CD14-positive monocyte (primary cell): ENCODE measurements around the gene SNX8. TPM values are rescaled to one million over a fixed set of nuclear protein-coding genes. Genes with fewer than 3 reads are reported as not detected.

Experiments
- DNase-seq, 3 donors: peaks; one replicate each; pipeline ENCODE4 v3.0.0-alpha.2; 2011 to 2022
- H2AFZ ChIP-seq: 2 replicates; pipeline ENCODE4 v1.6.0; 2012; ENCODE audit warnings: mild to moderate bottlenecking, low read depth, low read length, inconsistent platforms; ENCODE audit not compliant: insufficient read depth, poor library complexity, severe bottlenecking
- H3K27ac ChIP-seq, 2 donors: 1 replicate in 1 of 2; 2 replicates in 1 of 2; pipeline ENCODE4 v1.5.1; 2012 to 2013; ENCODE audit warnings: low read length in 2 of 2, control low read depth in 1 of 2, inconsistent platforms in 1 of 2, low read depth in 1 of 2, mild to moderate bottlenecking in 1 of 2
- H3K27me3 ChIP-seq, 2 donors: one replicate each; pipeline versions ENCODE4 v1.6.0 to v1.6.1; 2011 to 2013; ENCODE audit warnings: low read length in 2 of 2; ENCODE audit not compliant: control insufficient read depth in 2 of 2, insufficient read depth in 2 of 2
- H3K36me3 ChIP-seq, 2 donors: replicated peaks in 1 of 2; 1 replicate in 1 of 2; 2 replicates in 1 of 2; pipeline versions ENCODE4 v1.5.1 to v1.6.1; 2012 to 2013; ENCODE audit warnings: low read length in 2 of 2, control low read depth in 1 of 2, inconsistent platforms in 1 of 2, mild to moderate bottlenecking in 1 of 2; ENCODE audit not compliant: insufficient read depth in 2 of 2, control insufficient read depth in 1 of 2
- H3K4me1 ChIP-seq, 2 donors: 1 replicate in 1 of 2; 2 replicates in 1 of 2; pipeline versions ENCODE4 v1.5.1 to v1.6.1; 2012 to 2013; ENCODE audit warnings: low read length in 2 of 2, control low read depth in 1 of 2, inconsistent platforms in 1 of 2, mild to moderate bottlenecking in 1 of 2, moderate library complexity in 1 of 2; ENCODE audit not compliant: insufficient read depth in 2 of 2, control insufficient read depth in 1 of 2
- H3K4me2 ChIP-seq: replicated peaks from 2 replicates; pipeline ENCODE3; 2012; ENCODE audit warnings: low read length, moderate library complexity, mild to moderate bottlenecking; ENCODE audit not compliant: poor library complexity, severe bottlenecking; ENCODE audit errors: extremely low read depth
- H3K4me3 ChIP-seq, 3 experiments: fragments of 200-600 bp in 1 of 3; sonication (generic) in 1 of 3; replicated peaks in 1 of 3; 1 replicate in 2 of 3; 2 replicates in 1 of 3; pipeline ENCODE4 v1.5.1; 2011 to 2013; ENCODE audit warnings: low read length in 3 of 3, mild to moderate bottlenecking in 3 of 3, control low read depth in 2 of 3, low read depth in 2 of 3, inconsistent platforms in 1 of 3, moderate library complexity in 1 of 3
- H3K79me2 ChIP-seq: 2 replicates; pipeline ENCODE4 v1.6.0; 2012; ENCODE audit warnings: mild to moderate bottlenecking, control low read depth, inconsistent platforms, low read length, moderate library complexity; ENCODE audit not compliant: insufficient read depth
- H3K9ac ChIP-seq: 2 replicates; pipeline ENCODE4 v1.6.0; 2017; ENCODE audit warnings: low read length, mild to moderate bottlenecking; ENCODE audit not compliant: insufficient read depth, poor library complexity, severe bottlenecking
- H3K9me3 ChIP-seq, 2 donors: replicated peaks in 1 of 2; 1 replicate in 1 of 2; 2 replicates in 1 of 2; pipeline versions ENCODE4 v1.5.1 to v1.6.1; 2012 to 2013; ENCODE audit warnings: low read length in 2 of 2, control low read depth in 1 of 2; ENCODE audit not compliant: control insufficient read depth in 1 of 2, insufficient read depth in 1 of 2
- H4K20me1 ChIP-seq: 2 replicates; pipeline ENCODE4 v1.6.0; 2012; ENCODE audit warnings: mild to moderate bottlenecking, low read length, control low read depth, moderate library complexity; ENCODE audit not compliant: insufficient read depth
- H3K27ac Mint-ChIP-seq, 7 donors: one replicate each; pipeline ENCODE4 v1.8.0; 2020; ENCODE audit warnings: mild to moderate bottlenecking in 7 of 7, mixed read lengths in 7 of 7, moderate library complexity in 6 of 7, inconsistent platforms in 2 of 7
- H3K27me3 Mint-ChIP-seq, 3 donors: one replicate each; pipeline ENCODE4 v1.8.0; 2021 to 2022; ENCODE audit warnings: low read depth in 3 of 3, mild to moderate bottlenecking in 3 of 3, mixed read lengths in 3 of 3, moderate library complexity in 3 of 3, inconsistent platforms in 1 of 3
- H3K36me3 Mint-ChIP-seq, 2 donors: one replicate each; pipeline ENCODE4 v1.8.0; 2020; ENCODE audit warnings: mixed read lengths in 2 of 2, inconsistent platforms in 1 of 2, mild to moderate bottlenecking in 1 of 2
- H3K4me1 Mint-ChIP-seq: one replicate; pipeline ENCODE4 v1.8.0; 2020; ENCODE audit warnings: mild to moderate bottlenecking, mixed read lengths
- H3K4me3 Mint-ChIP-seq, 2 donors: one replicate each; pipeline ENCODE4 v1.8.0; 2020; ENCODE audit warnings: mild to moderate bottlenecking in 2 of 2, mixed read lengths in 2 of 2, moderate library complexity in 1 of 2
- H3K9me3 Mint-ChIP-seq, 7 donors: one replicate each; pipeline ENCODE4 v1.8.0; 2020 to 2022; ENCODE audit warnings: mixed read lengths in 7 of 7, mild to moderate bottlenecking in 6 of 7, moderate library complexity in 6 of 7, inconsistent platforms in 2 of 7
- WGBS: methylation state at CpG from one replicate; pipeline ENCODE4 v1.1.5; 2013; ENCODE audit warnings: missing lambda C conversion rate; ENCODE audit not compliant: insufficient coverage; 5-methylcytosine and 5-hydroxymethylcytosine counted together
- intact Hi-C, 2 donors: fragments of 100-400 bp; cut with micrococcal nuclease; formaldehyde crosslinking; loops; one replicate each; pipeline versions ENCODE4 v1.15.0 to v1.15.1; 2023
- polyA plus RNA-seq, 3 donors: library from polyadenylated mRNA; depleted of rRNA in 1 of 3; unstranded in 2 of 3; stranded (reverse) in 1 of 3; fragments of 300-500 nt in 2 of 3; fragments of >200 nt in 1 of 3; fragmentation: Illumina TruSeq in 2 of 3; gene quantifications; 1 replicate in 2 of 3; 2 replicates in 1 of 3; pipeline ENCODE4 v1.2.3, GENCODE V29; 2012 to 2021
- TF ChIP-seq, protein P1 (sequence below): fragments of 200-600 bp; IDR thresholded peaks from one replicate; pipeline ENCODE4 v1.8.0; 2022; ENCODE audit warnings: antibody characterized with exemption, mild to moderate bottlenecking

SNX8 gene
- polyA plus RNA-seq, 3 donors, result 15.4 to 43.7 (median 41.9) TPM

GRCh38 chr7:2263176-2263575, 51.1 kb downstream of the SNX8 start:
- Mint-ChIP-seq H3K27ac (no peak overlapping the region), H3K36me3 (peaks cover 23 to 41% of the 10 kb centered on the region in 2 donors), H3K4me3 (no peak overlapping the region), H3K27me3 (peaks cover 0 to 2% (median 0%) of the 10 kb centered on the region in 3 donors), H3K9me3 (peaks cover 0 to 2% (median 0%) of the 10 kb centered on the region in 7 donors), H3K4me1 (peaks cover 11% of the 10 kb centered on the region)
- H3K27ac ChIP-seq, result no peak overlapping the region
- no peak overlapping the region for H2AFZ ChIP-seq
- no peak overlapping the region for H3K9ac ChIP-seq
- no peaks in the 10 kb centered on the region for H3K79me2 ChIP-seq
- H3K4me2 ChIP-seq, result no peak overlapping the region
- H3K27me3 ChIP-seq, result no peaks in the 10 kb centered on the region
- TF ChIP-seq, protein P1, sequence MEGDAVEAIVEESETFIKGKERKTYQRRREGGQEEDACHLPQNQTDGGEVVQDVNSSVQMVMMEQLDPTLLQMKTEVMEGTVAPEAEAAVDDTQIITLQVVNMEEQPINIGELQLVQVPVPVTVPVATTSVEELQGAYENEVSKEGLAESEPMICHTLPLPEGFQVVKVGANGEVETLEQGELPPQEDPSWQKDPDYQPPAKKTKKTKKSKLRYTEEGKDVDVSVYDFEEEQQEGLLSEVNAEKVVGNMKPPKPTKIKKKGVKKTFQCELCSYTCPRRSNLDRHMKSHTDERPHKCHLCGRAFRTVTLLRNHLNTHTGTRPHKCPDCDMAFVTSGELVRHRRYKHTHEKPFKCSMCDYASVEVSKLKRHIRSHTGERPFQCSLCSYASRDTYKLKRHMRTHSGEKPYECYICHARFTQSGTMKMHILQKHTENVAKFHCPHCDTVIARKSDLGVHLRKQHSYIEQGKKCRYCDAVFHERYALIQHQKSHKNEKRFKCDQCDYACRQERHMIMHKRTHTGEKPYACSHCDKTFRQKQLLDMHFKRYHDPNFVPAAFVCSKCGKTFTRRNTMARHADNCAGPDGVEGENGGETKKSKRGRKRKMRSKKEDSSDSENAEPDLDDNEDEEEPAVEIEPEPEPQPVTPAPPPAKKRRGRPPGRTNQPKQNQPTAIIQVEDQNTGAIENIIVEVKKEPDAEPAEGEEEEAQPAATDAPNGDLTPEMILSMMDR, result no peak
- H3K36me3 ChIP-seq, result peaks cover 11 to 12% of the 10 kb centered on the region in 2 donors
- DNase-seq, result no peak
- no peak overlapping the region for H3K4me3 ChIP-seq
- no peaks in the 10 kb centered on the region for H3K9me3 ChIP-seq
- H4K20me1 ChIP-seq, result no peaks in the 10 kb centered on the region
- peaks cover 10 to 13% of the 10 kb centered on the region in 2 donors for H3K4me1 ChIP-seq
- intact Hi-C loops, result no loop called here
- 95% methylated on average over 18 of the region's 18 CpGs for WGBS

- Mint-ChIP-seq H3K36me3 (peaks cover 30 to 54% of the 10 kb centered on the region in 2 donors), H3K4me3 (peak overlapping the region; percentile 77 to 86), H3K4me1 (peaks cover 11% of the 10 kb centered on the region), H3K27me3 (peaks cover 0 to 4% (median 0%) of the 10 kb centered on the region in 3 donors), H3K27ac (peak overlapping the region; percentile 90 to 96 (median 93)), H3K9me3 (peaks cover 0 to 2% (median 0%) of the 10 kb centered on the region in 7 donors)
- Histone ChIP-seq H4K20me1 (no peaks in the 10 kb centered on the region), H3K9ac (peak overlapping the region; percentile 81), H2AFZ (peak overlapping the region; percentile 93), H3K9me3 (no peaks in the 10 kb centered on the region), H3K79me2 (no peaks in the 10 kb centered on the region), H3K4me3 (peak overlapping the region; percentile 35 to 77 (median 44)), H3K36me3 (peaks cover 20 to 22% of the 10 kb centered on the region in 2 donors), H3K4me1 (peaks cover 10 to 13% of the 10 kb centered on the region in 2 donors), H3K27ac (peak overlapping the region; percentile 69 to 97), H3K27me3 (no peaks in the 10 kb centered on the region), H3K4me2 (peak overlapping the region; percentile 76)
- DNase-seq, result peak; percentile 46 to 57 (median 56)
- under 1% methylated on average over 12 of the region's 14 CpGs for WGBS
- intact Hi-C loops, result no loop called here
- TF ChIP-seq, protein P1, result no peak
Observed at GRCh38 chr7:2261611-2262010, 52.6 kb downstream of the SNX8 start.
